Mononuclear cell (primary cell): Measurements from ENCODE around the gene CD72. TPM values are rescaled to one million over a fixed set of nuclear protein-coding genes. Genes with fewer than 3 reads are reported as not detected.
"Not testable (repeated sequence)": the region's sequence is repeated elsewhere in the genome, so short reads cannot be mapped to it uniquely, and the experiment has no call there.

Experiments used
- H3K27me3 ChIP-seq: 2 replicates; pipeline ENCODE4 v1.6.0; 2011; ENCODE audit warnings: low read length, control low read depth; ENCODE audit not compliant: insufficient read depth
- H3K4me1 ChIP-seq: 2 replicates; pipeline ENCODE4 v1.5.1; 2011; ENCODE audit warnings: mild to moderate bottlenecking, low read length, control low read depth; ENCODE audit not compliant: insufficient read depth
- H3K4me3 ChIP-seq: 2 replicates; pipeline ENCODE4 v1.5.1; 2011; ENCODE audit warnings: mild to moderate bottlenecking, low read length, moderate library complexity
- H3K9me3 ChIP-seq: 2 replicates; pipeline ENCODE4 v1.5.1; 2011; ENCODE audit warnings: low read depth, mild to moderate bottlenecking, control low read depth, low read length
- total RNA-seq: library from RNA; depleted of rRNA; stranded (reverse); fragments of >200 nt; gene quantifications from one replicate; pipeline ENCODE4 v1.2.3, GENCODE V29; 2012

The CD72 gene
- total RNA-seq, 1 donor = 4.9 TPM

DNA sequence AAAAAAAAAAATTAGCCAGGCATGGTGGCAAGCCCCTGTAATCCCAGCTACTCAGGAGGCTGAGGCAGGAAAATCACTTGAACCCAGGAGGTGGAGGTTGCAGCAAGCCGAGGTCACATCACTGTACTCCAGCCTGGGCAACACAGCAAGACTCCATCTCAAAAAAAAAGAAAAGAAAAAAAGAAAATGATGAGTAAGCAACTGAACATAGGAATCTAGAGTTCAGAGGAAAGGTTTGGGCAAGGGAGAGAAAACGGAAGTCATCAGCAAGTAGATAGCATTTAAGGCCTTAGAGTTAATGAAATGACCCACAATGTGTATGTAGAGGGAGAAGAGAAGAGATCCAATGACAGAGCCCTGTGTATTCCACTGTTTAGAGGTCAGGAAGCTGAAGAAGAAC lies 21.3 kb downstream of the CD72 start:
- H3K4me1 ChIP-seq, H3K4me3 ChIP-seq, H3K27me3 ChIP-seq: not testable (repeated sequence)
- peaks cover 16% of the 10 kb centered on the region for H3K9me3 ChIP-seq

- no peaks in the 10 kb centered on the region for H3K4me1 ChIP-seq
- H3K4me3 ChIP-seq = no peak overlapping the region
- peaks cover 16% of the 10 kb centered on the region for H3K9me3 ChIP-seq
- H3K27me3 ChIP-seq = no peaks in the 10 kb centered on the region
Observed at GRCh38 chr9:35594471-35594870, 23.7 kb downstream of the CD72 start.

DNA sequence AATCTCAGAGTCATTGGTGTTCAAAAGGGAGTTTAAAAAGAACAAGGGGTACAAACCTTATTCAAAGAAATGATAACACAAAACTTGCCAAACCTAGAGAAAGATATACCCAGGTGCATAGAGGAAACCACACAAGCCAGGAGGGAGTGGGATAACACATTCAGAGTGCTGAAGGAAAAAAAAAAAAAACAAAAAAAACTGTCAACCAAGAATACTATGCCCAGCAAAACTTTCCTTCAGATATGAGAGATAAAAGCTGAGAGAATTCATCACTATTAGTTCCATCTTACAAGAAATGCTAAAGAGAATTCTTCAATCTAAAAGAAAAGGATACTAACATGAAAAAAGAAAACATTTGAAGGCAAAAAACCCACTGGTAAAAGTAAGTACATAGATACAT lies 24.6 kb downstream of the CD72 start:
- Histone ChIP-seq H3K4me1 (no peaks in the 10 kb centered on the region), H3K9me3 (peaks cover 16% of the 10 kb centered on the region), H3K4me3 (no peak overlapping the region), H3K27me3 (no peaks in the 10 kb centered on the region)

DNA sequence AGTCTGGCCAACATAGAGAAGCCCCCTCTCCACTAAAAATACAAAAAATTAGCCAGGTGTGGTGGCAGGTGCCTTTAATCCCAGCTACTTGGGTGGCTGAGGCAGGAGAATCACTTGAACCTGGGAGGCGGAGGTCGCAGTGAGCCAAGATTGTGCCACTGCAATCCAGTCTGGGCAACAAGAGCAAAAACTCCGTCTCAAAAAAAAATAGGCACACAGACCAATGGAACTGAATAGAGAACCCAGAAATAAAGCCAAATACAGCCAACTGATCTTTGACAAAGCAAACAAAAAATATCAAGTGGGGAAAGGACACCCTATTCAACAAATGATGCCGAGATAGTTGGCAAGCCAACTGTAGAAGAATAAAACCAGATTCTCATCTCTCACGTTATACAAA lies 29.7 kb downstream of the CD72 start:
- not testable (repeated sequence) for H3K27me3 ChIP-seq, H3K4me1 ChIP-seq, H3K4me3 ChIP-seq
- peaks cover 11% of the 10 kb centered on the region for H3K9me3 ChIP-seq

- H3K4me3 ChIP-seq, H3K27me3 ChIP-seq, H3K9me3 ChIP-seq, H3K4me1 ChIP-seq: not testable (repeated sequence)
Observed at GRCh38 chr9:35584681-35585080, 33.5 kb downstream of the CD72 start.

- H3K27me3 ChIP-seq, H3K4me1 ChIP-seq, H3K4me3 ChIP-seq, H3K9me3 ChIP-seq: not testable (repeated sequence)
Observed at GRCh38 chr9:35583521-35583920, 34.7 kb downstream of the CD72 start.

GRCh38 chr9:35579659-35580227 lies 38.5 kb downstream of the CD72 start:
- H3K9me3 ChIP-seq, H3K4me3 ChIP-seq, H3K27me3 ChIP-seq, H3K4me1 ChIP-seq: not testable (repeated sequence)

DNA sequence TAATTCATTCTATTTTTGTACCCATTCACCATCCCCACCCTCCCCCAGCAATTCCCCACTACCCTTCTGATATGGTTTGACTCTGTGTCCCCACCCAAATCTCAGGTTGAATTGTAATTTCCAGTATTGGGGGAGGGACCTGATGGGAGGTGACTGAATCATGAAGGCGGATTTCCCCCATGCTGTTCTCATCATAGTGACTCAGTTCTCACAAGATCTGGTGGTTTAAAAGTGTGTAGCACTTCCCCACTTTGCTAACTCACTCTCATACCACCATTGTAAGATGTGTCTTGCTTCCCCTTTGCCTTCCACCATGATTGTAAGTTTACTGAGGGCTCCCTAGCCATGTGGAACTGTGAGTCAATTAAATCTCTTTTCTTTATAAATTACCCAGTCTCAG lies 39.1 kb downstream of the CD72 start:
- H3K27me3 ChIP-seq = no peaks in the 10 kb centered on the region
- no peaks in the 10 kb centered on the region for H3K9me3 ChIP-seq
- no peaks in the 10 kb centered on the region for H3K4me1 ChIP-seq
- H3K4me3 ChIP-seq = no peak overlapping the region

DNA sequence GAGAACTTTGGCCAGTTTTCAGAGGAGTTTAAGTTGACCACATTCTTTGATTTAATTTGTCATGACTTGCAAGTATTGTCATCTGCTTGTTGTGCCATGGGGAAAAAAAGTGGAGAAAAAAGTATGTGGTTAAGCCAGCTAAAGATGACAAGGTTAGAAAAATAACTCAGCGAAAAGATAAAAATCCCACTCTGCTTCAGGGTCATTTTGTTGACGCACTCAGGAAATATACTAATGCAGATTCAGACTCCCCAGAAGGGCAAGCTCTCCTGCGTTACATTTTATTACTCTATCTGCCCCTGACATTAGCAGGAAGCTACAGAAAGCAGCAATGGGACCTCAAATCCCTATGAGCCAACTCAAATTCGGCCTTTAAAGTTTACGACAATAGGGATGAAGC lies 40.7 kb downstream of the CD72 start:
- Histone ChIP-seq H3K27me3 (no peaks in the 10 kb centered on the region), H3K4me1 (no peaks in the 10 kb centered on the region), H3K9me3 (no peaks in the 10 kb centered on the region), H3K4me3 (no peak overlapping the region)

DNA sequence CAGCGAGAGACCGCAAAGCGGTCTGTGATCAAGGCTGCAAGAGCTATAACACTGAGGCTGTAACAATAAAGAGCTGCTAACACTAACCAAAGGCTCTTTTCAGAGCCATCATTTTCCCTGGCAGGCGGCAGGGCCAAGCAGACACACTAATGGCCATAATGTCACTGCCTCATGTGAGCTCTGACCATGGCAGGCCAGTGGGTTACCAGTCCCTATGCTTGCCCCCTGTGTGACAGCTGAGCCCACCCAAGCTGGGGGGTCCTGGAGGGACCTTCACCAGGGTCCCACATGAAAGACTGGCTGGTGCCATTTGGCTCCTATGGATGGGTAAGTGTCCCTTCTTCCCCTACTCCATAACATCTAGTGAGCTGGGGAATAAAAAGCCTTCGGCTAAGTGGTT lies 42.7 kb downstream of the CD72 start:
- H3K4me1 ChIP-seq = peaks cover 7% of the 10 kb centered on the region
- H3K9me3 ChIP-seq = no peaks in the 10 kb centered on the region
- no peaks in the 10 kb centered on the region for H3K27me3 ChIP-seq
- H3K4me3 ChIP-seq = no peak overlapping the region

DNA sequence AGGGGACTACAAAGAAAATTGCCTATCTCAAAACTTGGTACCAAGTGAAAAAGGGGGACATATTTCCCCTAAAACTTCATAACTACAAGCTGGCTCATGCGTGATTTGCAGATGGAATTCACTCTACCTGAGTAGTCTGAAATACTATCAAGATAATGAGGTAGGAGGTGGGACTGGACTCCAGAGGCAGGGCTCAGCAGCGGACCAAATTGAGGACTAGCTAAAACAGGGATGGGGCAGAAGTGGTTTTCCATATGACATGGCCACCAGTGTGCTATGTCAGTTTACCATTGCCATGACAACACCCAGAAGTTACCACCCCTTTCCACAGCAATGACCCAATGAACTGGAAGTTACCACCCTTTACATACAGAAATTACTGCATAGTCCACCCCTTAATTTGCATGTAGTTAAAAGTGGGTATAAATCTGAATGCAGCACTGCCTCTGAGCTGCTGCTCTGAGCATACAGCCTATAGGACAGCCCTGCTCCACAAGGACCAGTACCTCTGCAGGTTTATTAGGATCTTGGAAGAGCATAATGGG lies 43.6 kb downstream of the CD72 start:
- Histone ChIP-seq H3K9me3 (no peaks in the 10 kb centered on the region), H3K4me3 (no peak overlapping the region), H3K27me3 (no peaks in the 10 kb centered on the region), H3K4me1 (peaks cover 13% of the 10 kb centered on the region)

DNA sequence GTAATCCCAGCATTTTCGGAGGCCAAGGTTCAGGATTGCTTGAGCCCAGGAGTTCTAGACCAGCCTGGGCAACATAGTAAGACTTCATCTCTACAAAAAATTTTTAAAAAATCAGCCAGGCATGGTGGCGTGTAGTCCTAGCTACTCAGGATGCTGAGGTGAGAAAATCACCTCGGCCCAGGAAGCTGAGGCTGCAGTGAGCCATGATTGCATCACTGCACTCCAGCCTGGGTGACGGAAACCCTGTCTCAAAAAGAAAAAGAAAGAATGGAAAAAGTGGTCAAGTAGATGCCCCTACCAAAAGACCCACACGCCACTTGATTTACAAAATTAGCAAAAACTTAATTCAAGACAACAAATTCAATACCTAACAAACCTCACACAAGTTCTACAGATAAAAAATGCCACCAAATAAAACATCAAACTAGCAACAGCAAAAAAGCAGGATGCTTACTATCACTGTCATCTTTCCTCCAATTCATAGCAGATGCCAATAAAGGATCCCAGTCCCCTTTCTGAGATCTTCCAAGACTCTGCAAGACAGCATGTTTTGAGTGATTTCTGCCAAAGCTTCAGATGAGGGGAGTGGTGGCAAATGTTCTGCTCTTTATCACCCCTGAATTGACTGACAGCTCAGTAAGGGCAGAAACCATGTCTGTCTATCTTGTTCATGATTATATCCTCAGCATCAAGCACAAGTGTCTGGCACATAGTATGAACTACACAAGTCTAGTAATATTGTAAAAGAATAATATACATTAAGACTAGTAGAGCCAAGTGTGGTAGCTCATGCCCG lies 47.3 kb downstream of the CD72 start:
- peaks cover 19% of the 10 kb centered on the region for H3K4me1 ChIP-seq
- no peaks in the 10 kb centered on the region for H3K9me3 ChIP-seq
- H3K27me3 ChIP-seq = no peaks in the 10 kb centered on the region
- no peak overlapping the region for H3K4me3 ChIP-seq

- no peak overlapping the region for H3K4me3 ChIP-seq
- H3K27me3 ChIP-seq = no peaks in the 10 kb centered on the region
- H3K4me1 ChIP-seq = peaks cover 19% of the 10 kb centered on the region
- H3K9me3 ChIP-seq = no peaks in the 10 kb centered on the region
Observed at GRCh38 chr9:35569206-35569605, 49.0 kb downstream of the CD72 start.

- Histone ChIP-seq H3K9me3 (no peaks in the 10 kb centered on the region), H3K27me3 (no peaks in the 10 kb centered on the region), H3K4me1 (peaks cover 19% of the 10 kb centered on the region), H3K4me3 (no peak overlapping the region)
Observed at GRCh38 chr9:35568196-35568595, 50.0 kb downstream of the CD72 start.

DNA sequence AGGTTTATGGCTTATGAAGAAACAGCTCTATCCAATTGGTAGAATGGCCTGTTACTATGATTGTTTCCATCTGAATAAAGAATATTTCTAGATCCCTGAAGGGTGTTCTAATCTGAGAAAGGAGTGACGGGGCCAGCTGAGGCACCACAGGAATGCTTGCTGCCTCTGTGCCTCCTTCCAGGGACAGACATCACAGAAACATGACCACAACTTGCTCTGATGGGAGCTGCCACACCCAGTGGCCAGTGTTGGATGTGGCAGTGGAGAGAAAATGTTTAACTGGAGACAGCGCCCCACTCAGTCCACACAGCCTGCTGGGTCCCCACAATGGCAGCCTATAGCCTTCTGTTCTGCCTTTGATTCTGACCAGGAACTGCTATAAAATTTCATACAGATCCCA lies 51.8 kb downstream of the CD72 start:
- Histone ChIP-seq H3K9me3 (no peaks in the 10 kb centered on the region), H3K4me3 (no peak overlapping the region), H3K27me3 (no peaks in the 10 kb centered on the region), H3K4me1 (peaks cover 19% of the 10 kb centered on the region)

- H3K9me3 ChIP-seq = no peaks in the 10 kb centered on the region
- H3K4me3 ChIP-seq = no peak overlapping the region
- no peaks in the 10 kb centered on the region for H3K27me3 ChIP-seq
Observed at GRCh38 chr9:35564658-35565061, 53.6 kb downstream of the CD72 start.

More at GRCh38 chr9:35564658-35565061, 53.6 kb downstream of the CD72 start:
- H3K4me1 ChIP-seq = peaks cover 7% of the 10 kb centered on the region
